Endometrial microvascular endothelial cells (primary cell): Measurements from ENCODE around the gene DRAP1. TPM values are rescaled to one million over a fixed set of nuclear protein-coding genes. Genes with fewer than 3 reads are reported as not detected.

ENCODE experiments used
- in situ Hi-C: cut with HindIII; loops from 2 replicates; pipeline ENCODE4 v1.10.0; 2017; ENCODE audit warnings: low sequenced_read_pairs, low pct_unique_long_range_greater_than_20kb; ENCODE audit errors: inconsistent ontology term
- total RNA-seq: library from RNA; depleted of rRNA; stranded (reverse); fragments of >200 nt; gene quantifications from one replicate; pipeline ENCODE4 v1.2.3, GENCODE V29; 2015; ENCODE audit errors: inconsistent ontology term

Gene DRAP1
- total RNA-seq, 1 donor from 2014 or later, result 151 TPM

DNA sequence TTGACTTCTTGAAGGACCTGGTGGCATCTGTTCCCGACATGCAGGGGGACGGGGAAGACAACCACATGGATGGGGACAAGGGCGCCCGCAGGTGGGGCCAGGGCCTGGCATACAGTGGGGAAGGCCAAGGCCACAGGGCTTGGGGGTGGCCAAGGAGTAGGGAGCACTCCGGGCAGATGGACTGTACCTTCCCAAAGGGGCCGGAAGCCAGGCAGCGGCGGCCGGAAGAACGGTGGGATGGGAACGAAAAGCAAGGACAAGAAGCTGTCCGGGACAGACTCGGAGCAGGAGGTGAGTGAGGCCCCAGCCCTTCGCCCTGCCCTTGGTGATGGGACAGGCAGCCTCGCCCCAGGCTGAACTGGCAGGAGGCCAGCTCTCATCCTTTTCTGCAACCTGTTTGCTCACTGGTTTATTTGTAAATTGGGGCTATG lies 1.2 kb downstream of the DRAP1 start:
- in situ Hi-C loops, result no loop called here

DNA sequence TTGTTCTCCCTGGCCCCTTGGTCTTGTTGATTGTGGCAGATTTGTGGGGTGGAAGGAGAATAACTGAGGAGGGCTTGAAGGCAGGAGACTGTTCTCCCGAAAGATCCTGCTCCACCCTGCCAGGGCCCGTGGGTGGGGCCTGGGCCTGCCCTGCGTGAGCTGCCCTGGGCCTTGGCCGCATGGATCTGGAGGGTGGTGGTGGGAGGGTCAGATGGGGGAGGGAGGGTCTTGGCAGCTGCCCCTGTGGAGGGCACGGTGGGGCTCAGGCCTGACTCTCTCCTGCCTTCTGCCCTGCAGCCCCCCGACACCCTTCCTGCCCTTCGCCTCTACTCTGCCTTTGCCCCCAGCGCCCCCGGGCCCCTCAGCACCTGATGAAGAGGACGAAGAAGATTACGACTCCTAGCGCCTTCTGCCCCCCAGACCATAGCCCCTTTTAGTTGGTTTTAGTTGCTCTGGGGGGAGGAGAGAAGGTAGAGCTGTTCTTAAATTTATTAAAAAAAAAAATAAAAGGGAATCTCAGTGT lies 1.9 kb downstream of the DRAP1 start:
- in situ Hi-C loops, result no loop called here

DNA sequence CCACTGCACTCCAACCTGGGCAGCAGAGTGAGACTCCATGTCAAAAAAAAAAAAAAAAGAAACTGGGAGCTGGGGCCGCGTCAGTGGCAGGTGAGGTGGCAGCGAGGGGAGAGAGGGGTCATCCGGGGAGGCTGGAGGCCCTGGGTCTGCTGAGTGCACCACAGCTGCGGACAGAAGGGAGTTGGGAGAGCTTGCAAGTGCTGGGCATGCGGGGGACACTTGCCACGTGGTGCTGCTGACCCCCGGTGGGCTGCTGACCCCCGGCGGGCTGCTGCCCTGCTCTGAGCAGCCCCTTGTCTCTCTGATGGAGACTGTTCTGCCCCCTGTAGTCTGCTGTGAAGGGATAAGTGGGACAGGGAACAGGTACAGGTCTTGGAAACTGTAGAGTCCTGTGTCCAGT lies 2.6 kb downstream of the DRAP1 start:
- in situ Hi-C loops, result no loop called here

DNA sequence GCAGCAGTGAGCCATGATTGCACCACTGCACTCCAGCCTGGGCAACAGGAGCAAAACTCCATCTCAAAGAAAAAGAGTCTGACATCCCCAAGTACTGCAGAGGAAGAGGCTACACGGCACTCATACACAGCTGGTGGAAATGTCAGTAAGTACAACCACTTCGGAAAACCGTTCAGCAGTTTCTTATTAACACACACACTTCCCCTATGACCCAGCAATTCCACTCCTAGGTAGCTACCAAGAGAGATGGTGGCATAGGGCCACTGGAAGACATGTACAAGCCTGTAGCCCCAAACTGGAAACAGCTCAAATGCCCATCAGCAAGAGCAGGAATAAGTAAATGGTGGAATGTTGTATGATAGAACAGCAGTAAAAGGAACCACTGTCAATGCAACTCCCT lies 3.3 kb downstream of the DRAP1 start:
- in situ Hi-C loops, result no loop called here

DNA sequence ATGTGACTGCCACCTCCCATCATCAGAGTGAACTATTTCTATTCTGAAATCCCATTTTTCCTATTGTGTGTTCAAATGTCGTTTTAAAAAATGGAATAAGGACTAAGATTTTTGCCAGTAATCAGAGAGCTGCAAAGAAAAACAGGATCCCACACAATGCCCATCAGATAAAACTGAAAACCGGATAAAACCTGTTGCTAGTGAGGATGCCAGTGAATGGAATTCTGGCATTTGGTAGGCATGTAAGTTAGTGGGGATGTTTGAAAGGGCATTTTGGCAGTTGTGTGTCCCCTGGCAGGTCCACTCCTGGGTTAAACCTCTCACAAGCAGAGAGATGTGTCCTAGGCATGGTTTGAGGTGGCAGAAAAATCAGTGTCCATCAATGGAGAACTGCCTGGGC lies 6.2 kb downstream of the DRAP1 start:
- in situ Hi-C loops, result no loop called here

DNA sequence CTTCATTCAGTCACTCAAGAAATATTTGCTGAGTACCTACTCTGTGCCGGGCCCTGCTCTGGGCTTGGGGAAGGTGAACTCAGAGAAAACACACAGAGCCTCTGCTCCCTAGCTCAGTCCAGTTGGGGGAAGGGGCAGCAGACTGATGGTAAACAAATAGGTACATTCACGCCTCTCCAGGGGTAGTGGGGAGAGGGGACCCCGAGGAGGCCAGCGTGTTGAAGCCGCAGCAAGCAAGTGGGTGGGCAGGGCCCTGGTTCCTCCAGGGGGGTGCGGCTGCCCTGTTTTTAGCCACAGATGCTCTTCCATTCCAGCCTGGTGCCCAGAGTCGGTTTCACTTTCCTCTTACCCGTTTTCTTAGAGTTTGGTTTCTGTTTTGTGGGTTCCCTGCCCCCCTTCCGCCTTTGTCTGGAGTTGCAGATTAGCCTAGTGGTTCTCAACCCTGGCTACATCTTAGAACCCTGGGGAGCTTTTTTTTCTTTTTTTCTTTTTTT lies 8.7 kb downstream of the DRAP1 start:
- in situ Hi-C loops, result no loop called here

DNA sequence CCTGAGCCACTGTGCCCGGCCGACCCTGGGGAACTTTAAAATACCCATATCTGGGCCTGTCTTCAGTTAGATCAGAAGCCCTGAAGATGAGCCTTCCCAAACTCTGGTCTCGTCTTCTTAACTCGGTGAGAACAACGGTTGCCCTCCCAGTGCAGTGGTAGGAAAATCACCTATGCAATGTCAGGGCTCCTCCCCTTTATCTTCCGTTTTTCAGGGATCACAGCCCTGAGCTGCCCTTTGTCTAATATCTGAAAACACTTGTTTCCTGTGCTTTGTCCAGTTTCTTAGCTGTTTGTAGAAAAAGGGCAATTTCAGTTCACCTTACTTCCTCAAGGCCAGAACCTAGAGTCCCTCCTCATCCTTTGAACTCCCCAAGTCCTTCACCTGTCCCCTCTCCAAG lies 9.4 kb downstream of the DRAP1 start:
- in situ Hi-C loops, result no loop called here

DNA sequence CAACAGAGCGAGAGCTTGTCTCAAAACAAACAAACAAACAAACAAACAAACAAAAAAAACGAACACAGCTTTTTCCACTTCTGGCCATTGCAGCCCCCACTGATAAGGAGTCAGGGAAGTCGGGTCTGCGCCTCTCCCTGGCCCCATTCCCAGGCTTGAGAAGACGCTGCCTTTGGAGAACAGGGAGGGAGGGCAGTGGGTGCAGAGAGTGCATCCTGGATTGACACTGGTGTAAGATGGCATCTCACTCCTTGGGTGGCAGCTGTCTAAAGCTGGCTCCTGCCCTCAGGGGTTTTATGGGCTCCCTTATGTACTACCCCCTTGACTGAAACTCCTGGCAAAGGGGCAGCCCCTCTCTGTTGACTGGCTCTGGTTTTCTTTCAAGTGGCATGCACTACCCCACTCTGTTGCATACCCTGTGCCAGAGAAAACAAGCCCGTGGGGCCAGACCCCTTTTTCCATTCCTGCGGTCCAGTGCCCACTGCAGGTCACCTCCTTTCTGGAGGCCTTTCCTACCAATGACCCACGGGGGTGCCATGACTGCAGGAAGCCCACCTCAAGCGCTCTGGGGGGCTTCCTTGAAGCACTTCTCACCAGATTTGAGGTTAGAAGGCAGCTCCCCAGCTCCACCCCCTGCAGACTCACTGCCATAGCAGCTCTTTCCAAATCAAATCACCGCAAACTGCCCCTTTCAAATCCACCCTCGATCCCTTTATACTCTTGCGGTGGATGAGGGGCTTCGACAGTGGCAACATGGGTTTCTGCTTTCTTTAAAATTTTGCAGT lies 12.7 kb downstream of the DRAP1 start:
- in situ Hi-C loops, result no loop called here

DNA sequence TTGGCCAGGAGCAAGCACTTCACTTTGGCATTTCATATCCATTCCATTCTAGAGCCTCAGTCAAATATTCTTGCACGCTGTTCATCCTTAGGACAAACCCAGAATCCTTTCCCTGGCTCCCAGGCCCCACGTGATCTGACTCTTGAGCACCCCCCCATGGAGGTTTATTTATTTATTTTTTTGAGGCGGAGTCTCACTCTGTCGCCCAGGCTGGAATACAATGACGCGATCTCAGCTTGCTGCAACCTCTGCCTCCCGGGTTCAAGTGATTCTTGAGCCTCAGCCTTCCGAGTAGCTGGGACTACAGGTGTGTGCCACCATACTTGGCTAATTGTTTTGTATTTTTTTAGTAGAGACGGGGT lies 13.3 kb downstream of the DRAP1 start:
- in situ Hi-C loops, result no loop called here

DNA sequence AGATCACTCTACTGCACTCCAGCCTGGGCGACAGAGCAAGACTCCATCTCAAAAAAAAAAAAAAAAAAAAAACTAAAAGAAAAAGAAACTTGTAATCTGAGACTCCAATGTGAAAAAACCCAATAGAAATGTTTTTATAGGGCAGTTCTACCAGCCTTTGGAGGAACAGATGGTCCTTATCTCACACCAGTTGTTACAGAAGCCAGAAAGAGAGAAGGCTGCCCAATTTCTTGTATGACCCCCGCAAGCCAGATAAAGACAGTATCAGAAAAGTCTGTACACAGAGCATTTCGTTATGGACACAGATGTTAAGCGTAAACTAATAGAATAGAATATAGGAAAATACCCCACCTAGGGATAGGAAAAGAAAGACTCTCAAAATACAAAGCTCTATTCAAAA lies 14.8 kb downstream of the DRAP1 start:
- in situ Hi-C loops, result no loop called here

DNA sequence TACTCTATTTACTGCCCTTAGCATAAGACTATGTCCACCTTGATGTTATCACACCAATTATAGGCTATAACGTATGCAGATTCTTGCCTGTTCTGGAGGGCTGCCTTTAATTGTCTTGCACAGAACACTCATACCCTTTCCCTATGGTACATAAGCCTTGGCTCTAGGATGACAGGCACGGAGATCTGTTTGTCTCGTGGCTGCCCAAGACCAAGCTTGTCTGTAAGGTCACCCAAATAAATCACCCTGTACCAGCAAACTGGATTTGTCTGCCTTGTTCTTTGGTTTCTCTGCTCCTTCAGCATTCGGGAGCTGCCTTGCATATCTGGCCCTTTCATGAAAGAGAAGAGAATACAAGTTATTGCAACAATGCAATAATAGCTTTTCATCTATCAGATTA lies 18.5 kb downstream of the DRAP1 start:
- in situ Hi-C loops, result no loop called here

DNA sequence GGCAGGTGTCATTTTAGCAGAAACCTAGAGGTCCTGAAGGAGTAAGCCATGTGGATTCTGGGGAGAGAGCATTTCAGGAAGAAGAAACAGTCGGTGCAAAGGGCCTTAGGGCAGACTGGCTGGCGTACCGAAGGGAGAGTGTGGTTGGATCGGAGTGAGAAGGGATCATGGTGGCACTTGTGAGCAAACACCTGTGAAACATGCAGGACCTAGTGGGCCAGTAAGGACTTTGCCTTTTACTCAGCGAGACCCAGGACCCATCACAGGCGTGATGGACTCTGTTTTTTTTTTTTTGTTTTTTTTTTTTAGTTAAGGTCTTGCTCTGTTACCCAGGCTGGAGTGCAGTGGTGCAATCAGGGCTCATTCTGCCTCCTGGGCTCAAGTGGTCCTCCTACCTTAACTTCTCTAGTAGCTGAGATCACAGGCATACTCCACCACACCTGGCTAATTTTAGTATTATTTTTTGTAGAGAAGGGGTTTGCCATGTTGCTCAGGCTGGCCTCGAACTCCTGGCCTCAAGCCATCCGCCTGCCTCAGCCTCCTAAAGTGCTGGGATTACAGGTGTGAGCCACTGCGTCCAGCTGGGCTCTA lies 22.6 kb downstream of the DRAP1 start:
- in situ Hi-C loops, result no loop called here

DNA sequence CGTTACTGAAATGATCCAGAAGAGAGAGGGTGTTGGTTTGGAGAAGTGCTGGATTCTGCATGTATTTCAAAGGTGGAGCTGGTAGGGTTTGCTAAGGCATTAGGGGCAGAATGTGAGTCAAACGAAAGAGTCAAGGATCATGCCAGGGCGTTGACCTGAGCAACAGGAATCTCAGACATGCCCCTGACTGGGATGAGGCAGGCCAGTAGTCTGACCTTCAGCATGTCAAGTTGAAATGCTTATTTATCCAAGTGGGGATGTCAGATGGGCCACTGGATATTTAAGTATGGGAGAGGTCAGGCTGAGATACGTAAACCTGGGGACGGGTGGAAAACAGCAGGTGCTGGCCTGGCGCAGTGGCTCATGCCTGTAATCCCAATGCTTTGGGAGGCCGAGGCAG lies 23.3 kb downstream of the DRAP1 start:
- in situ Hi-C loops, result no loop called here

DNA sequence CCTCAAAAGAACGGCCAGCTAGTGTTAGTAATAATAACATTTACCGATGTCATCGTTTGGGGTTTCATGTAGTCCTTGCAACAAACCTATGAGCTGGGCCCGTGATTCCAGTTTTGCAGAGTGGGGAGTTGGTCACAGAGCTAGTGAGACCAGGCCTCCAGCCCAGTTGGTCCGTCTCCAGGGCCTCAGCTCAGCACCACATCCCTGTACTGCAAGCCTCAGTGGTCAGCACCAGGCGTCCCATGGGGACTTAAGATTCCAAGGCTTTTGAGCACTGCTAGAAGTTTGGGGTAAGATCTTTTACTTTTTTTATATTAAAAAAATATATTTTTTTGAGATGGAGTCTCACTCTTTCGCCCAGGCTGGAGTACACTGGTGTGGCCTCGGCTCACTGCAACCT lies 25.0 kb downstream of the DRAP1 start:
- in situ Hi-C loops, result no loop called here

DNA sequence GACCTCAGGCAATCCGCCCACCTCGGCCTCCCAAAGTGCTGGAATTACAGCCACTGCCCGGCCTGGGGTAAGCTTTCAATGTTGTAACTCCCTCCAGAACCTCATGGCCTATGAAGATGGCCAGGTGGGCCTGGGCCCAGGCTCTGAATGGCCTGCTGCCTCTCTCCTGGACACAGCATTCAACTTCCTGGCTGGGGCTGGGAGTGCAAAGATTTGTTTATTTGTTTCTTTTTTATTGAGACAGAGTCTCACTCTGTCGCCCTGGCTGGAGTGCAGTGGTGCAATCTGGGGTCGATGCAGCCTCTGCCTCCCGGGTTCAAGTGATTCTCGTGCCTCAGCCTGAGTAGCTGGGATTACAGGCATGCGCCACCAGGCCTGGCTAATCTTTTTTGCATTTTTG lies 25.5 kb downstream of the DRAP1 start:
- in situ Hi-C loops, result no loop called here

DNA sequence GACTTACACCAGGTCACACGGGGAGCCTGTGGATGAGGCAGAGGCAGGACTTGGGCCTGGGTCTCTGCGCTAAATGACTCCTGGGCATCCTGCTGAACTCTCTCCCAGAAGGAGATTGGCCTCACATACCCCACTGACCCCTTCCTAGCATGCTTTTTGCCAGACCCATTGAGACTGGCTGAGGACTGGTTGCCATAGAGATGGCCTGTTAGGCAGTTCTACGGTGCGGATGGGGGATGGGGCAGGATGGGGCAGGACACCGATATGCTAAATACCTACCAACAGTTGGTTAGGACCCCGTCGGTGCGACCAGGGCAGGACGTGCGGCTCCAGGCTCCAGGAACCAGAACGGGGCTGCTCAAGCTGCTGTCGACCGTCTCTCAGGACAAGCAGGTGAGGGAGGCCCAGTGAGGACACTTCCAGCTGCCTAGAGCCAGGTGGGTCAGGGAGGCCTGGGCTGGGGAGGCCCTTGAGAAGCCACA lies 26.2 kb downstream of the DRAP1 start, which contains the start of gene TSGA10IP:
TSGA10IP (plus strand) TSS at position 51 of the 482 bp plus-strand sequence; CDS start at position 247, 196 bp downstream.
- in situ Hi-C loops, result no loop called here

DNA sequence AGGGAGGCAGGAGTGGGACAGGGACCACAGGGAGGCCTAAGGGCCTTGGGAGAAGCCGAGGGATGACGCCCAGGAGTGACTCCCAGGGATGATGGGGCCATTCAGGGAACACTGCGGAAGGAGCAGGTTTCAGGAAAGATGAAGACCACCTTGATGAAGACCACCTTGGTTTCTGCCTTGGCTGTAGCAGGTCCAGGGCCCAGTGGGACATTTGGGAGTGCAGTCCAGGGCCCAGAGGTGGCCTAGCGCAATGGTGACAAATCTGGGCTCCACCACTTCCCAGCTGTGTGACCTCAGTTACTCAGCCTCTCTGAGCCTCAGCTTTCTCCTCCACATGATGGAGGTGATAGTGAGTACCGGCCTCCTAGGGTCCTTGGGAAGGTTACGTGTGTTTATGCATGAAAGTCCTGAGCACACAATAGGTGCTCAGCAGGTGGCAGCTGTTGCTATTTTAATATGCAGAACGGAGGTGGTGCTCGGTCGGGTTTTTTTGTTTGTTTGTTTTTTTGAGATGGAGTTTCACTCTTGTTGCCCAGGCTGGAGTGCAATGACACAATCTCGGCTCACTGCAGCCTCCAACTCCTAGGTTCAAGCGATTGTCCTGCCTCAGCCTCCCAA lies 26.8 kb downstream of the DRAP1 start:
- in situ Hi-C loops, result no loop called here

DNA sequence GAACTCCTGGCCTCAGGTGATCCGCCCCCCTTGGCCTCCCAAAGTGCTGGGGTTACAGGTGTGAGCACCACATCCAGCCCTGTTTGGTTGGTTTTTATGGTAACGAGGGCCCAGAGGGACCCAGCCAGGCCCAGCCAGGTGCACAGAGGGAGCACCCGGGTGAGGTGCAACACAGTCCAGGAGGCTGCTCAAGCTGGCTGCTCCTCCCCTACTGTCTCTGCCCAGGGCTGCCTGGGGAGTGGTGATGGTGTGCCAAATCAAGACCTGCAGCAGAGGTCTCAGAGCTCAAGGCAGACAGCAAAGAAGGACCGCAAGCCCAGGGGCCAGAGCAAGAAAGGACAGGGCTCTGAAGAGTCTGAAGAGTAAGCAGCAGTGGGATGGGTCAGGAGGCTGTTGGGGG lies 27.4 kb downstream of the DRAP1 start:
- in situ Hi-C loops, result no loop called here

DNA sequence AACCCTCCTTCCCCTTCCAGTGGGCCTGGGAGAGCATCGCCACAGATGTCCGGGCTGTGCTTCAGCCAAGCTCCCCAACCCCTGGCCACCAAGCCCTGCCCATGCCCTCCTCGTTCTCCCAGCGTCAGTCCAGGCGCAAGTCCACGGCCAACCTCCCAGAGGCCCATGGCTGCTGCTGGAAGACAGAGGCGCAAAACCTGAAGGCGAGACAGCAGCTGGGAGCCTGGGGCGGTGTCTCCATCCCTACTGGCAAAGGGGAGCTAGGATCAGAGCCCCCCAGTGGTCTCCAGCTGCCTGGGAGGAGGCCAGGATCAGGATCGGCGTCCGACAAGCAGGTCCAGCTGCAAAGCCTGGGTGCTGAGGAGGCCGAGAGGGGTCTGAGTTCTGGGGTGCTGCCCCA lies 27.9 kb downstream of the DRAP1 start:
- in situ Hi-C loops, result no loop called here
